ENCODE data around the gene ZFP92.
"Not testable (repeated sequence)": the region's sequence is repeated elsewhere in the genome, so short reads cannot be mapped to it uniquely, and the experiment has no call there.

The ZFP92 gene

GRCh38 chrX:153387345-153387744 lies 23.9 kb upstream of the ZFP92 start:
- no peaks in the 10 kb centered on the region for H3K9me3 ChIP-seq (ENCODE audit: insufficient read depth, low read length)
- no peak for TF ChIP-seq CTCF (IDR thresholded peaks at IDR 0.05; ENCODE audit: insufficient read depth, low read length, poor library complexity, severe bottlenecking)
- TF ChIP-seq EZH2phosphoT487 (conservative IDR thresholded peaks at IDR 0.05; ENCODE audit: low read length) = no peak
- no peaks in the 10 kb centered on the region for H3K36me3 ChIP-seq (ENCODE audit: low read length)
- no peaks in the 10 kb centered on the region for H4K20me1 ChIP-seq (ENCODE audit: low read depth, low read length)
- H2AFZ ChIP-seq (ENCODE audit: low read depth, low read length, severe bottlenecking) = no peak overlapping the region
- H3K9ac ChIP-seq (ENCODE audit: low read length) = no peak overlapping the region
- no peaks in the 10 kb centered on the region for H3K79me2 ChIP-seq (ENCODE audit: insufficient read depth, low read length)
- H3K4me2 ChIP-seq (ENCODE audit: low read depth, low read length, poor library complexity, severe bottlenecking) = no peak overlapping the region
- no peaks in the 10 kb centered on the region for H3K9me2 ChIP-seq (replicated peaks; ENCODE audit: insufficient read depth, low read length)
- no peak overlapping the region for H3K27ac ChIP-seq (ENCODE audit: low read depth, low read length)
- H3K27me3 ChIP-seq (ENCODE audit: low read length) = no peaks in the 10 kb centered on the region
- H3K4me3 ChIP-seq (ENCODE audit: insufficient read depth, low read length, poor library complexity, severe bottlenecking) = no peak overlapping the region
- H3F3A ChIP-seq (ENCODE audit: insufficient read depth) = no peaks in the 10 kb centered on the region

- H3K9me3 ChIP-seq (ENCODE audit: insufficient read depth, low read length) = no peaks in the 10 kb centered on the region
Observed at GRCh38 chrX:153387987-153388721, 23.1 kb upstream of the ZFP92 start.

GRCh38 chrX:153388722-153389459 lies 22.4 kb upstream of the ZFP92 start:
- H3K79me2 ChIP-seq (ENCODE audit: insufficient read depth, low read length) = no peaks in the 10 kb centered on the region
- no peaks in the 10 kb centered on the region for H3K27me3 ChIP-seq (ENCODE audit: low read length)
- no peak overlapping the region for H2AFZ ChIP-seq (ENCODE audit: low read depth, low read length, severe bottlenecking)
- H3K9me2 ChIP-seq (replicated peaks; ENCODE audit: insufficient read depth, low read length) = no peaks in the 10 kb centered on the region
- no peaks in the 10 kb centered on the region for H4K20me1 ChIP-seq (ENCODE audit: low read depth, low read length)
- H3K36me3 ChIP-seq (ENCODE audit: low read length) = no peaks in the 10 kb centered on the region
- H3K9me3 ChIP-seq (ENCODE audit: insufficient read depth, low read length) = no peaks in the 10 kb centered on the region
- no peak overlapping the region for H3K9ac ChIP-seq (ENCODE audit: low read length)
- H3F3A ChIP-seq (ENCODE audit: insufficient read depth) = no peaks in the 10 kb centered on the region
- TF ChIP-seq CTCF (IDR thresholded peaks at IDR 0.05; ENCODE audit: insufficient read depth, low read length, poor library complexity, severe bottlenecking) (no peak), EZH2phosphoT487 (conservative IDR thresholded peaks at IDR 0.05; ENCODE audit: low read length) (no peak)
- no peak overlapping the region for H3K4me2 ChIP-seq (ENCODE audit: low read depth, low read length, poor library complexity, severe bottlenecking)
- H3K27ac ChIP-seq (ENCODE audit: low read depth, low read length) = no peak overlapping the region
- H3K4me3 ChIP-seq (ENCODE audit: insufficient read depth, low read length, poor library complexity, severe bottlenecking) = no peak overlapping the region

More at GRCh38 chrX:153387987-153388721, 23.1 kb upstream of the ZFP92 start:
- no peak overlapping the region for H3K4me2 ChIP-seq (ENCODE audit: low read depth, low read length, poor library complexity, severe bottlenecking)
- no peak overlapping the region for H3K9ac ChIP-seq (ENCODE audit: low read length)
- no peak overlapping the region for H3K4me3 ChIP-seq (ENCODE audit: insufficient read depth, low read length, poor library complexity, severe bottlenecking)
- TF ChIP-seq CTCF (IDR thresholded peaks at IDR 0.05; ENCODE audit: insufficient read depth, low read length, poor library complexity, severe bottlenecking) = no peak
- no peak for TF ChIP-seq EZH2phosphoT487 (conservative IDR thresholded peaks at IDR 0.05; ENCODE audit: low read length)
- no peaks in the 10 kb centered on the region for H3K36me3 ChIP-seq (ENCODE audit: low read length)
- no peaks in the 10 kb centered on the region for H3K79me2 ChIP-seq (ENCODE audit: insufficient read depth, low read length)
- H2AFZ ChIP-seq (ENCODE audit: low read depth, low read length, severe bottlenecking) = no peak overlapping the region
- H3K9me2 ChIP-seq (replicated peaks; ENCODE audit: insufficient read depth, low read length) = no peaks in the 10 kb centered on the region
- no peaks in the 10 kb centered on the region for H4K20me1 ChIP-seq (ENCODE audit: low read depth, low read length)
- H3K27ac ChIP-seq (ENCODE audit: low read depth, low read length) = no peak overlapping the region
- no peaks in the 10 kb centered on the region for H3F3A ChIP-seq (ENCODE audit: insufficient read depth)
- H3K27me3 ChIP-seq (ENCODE audit: low read length) = no peaks in the 10 kb centered on the region

- H3K9ac ChIP-seq (ENCODE audit: low read length); H3K9me3 ChIP-seq (ENCODE audit: insufficient read depth, low read length); H3K27ac ChIP-seq (ENCODE audit: low read depth, low read length); H3K4me2 ChIP-seq (ENCODE audit: low read depth, low read length, poor library complexity, severe bottlenecking); H3K79me2 ChIP-seq (ENCODE audit: insufficient read depth, low read length); H2AFZ ChIP-seq (ENCODE audit: low read depth, low read length, severe bottlenecking); H3K9me2 ChIP-seq (replicated peaks; ENCODE audit: insufficient read depth, low read length); H3F3A ChIP-seq (ENCODE audit: insufficient read depth); H4K20me1 ChIP-seq (ENCODE audit: low read depth, low read length); H3K27me3 ChIP-seq (ENCODE audit: low read length); H3K4me3 ChIP-seq (ENCODE audit: insufficient read depth, low read length, poor library complexity, severe bottlenecking); H3K36me3 ChIP-seq (ENCODE audit: low read length): not testable (repeated sequence)
Observed at GRCh38 chrX:153389460-153389768, 21.9 kb upstream of the ZFP92 start.

All from SU-DHL-6 (cell line).